SH-SY5Y (cell line): ENCODE data around the gene IQCE.

ENCODE experiments used
- GATA2 ChIP-seq: IDR thresholded peaks from 2 replicates; pipeline ENCODE4 v1.6.1; 2011; ENCODE audit warnings: mild to moderate bottlenecking, low read depth, low read length
- GATA3 ChIP-seq: IDR thresholded peaks from 2 replicates; pipeline ENCODE4 v1.6.1; 2011; ENCODE audit warnings: low read depth, mild to moderate bottlenecking, low read length, moderate library complexity

IQCE gene

DNA sequence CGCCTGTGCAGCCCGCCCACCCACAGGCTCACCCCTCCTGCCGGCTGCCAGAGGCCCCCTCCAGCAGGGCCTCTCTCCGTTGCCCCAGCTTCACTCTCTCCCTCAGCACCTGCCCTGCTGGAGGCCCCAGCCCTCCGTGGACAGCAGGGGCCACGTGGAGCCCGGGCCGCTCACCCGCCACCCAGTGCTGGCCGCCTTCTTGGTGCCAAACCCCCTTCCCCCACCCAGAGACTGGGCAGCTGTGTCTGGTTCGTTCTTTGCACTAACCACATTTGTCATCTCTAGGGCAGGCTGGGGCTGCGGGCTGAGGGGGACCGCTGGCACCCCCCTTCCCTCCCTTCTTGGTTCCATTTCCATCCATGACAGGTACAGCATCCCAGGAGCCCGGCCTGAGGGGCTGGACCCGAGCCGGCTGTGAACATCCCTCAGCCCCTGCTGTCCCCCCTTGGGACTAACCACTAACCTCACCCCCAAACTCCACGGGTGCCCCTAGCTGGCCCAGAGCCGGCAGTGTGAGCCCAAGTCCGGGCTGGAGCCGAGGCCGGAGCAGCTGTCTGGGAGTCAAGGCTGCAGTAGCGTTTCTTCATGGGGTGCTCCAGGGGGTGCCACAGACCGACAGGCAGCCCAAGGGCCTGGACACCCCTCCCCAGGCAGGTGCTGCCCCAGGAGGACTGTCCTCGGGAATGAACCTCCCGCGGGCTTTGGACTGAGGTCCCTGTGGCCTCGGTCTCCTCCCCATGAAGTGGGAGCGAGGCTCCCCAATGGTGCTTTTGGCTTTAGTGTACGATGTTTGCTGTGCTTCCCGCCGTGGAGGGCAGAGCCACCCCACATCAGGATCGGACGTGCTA is 103.7 kb downstream of the IQCE start:
- TF ChIP-seq GATA2 (no peak), GATA3 (no peak)

DNA sequence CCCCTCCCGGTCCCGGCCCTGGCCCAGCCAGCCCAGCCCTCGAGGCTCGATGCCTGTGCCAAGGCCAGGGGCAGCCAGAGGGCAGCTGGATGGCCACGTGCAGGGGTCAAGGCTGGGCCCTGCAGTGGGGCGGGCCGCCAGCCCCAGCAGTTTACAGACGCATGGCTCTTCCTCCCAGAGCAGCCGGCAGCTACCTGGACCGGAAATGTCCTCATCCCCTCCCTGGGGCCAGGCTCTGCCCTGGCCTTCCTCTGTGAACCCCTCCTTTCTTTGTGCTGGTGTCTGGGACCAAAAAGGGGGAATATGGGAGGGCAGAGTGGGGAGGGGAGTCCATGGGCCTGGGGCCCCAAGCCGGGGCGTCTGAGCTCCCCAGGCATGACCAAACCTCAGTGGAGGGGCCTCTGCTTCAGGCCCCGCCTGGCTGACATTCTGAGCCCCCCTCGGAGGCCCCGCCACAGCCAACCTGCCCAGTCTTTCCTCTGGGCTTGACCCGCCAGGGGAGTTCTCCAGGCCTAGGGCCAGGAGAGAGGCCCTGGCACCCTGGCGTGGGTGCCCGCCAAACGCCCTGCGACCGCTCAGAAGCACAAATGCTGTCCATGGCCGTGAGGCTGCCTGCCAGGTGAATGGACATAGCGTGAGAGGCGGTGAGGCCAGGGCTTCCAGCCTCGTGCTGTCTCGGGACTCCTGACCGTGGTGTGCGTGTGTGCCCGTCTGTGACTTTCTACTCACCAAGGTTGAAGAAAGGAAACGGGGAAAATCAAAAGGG is 104.5 kb downstream of the IQCE start:
- TF ChIP-seq GATA2 (no peak), GATA3 (no peak)

- TF ChIP-seq GATA2 (no peak), GATA3 (no peak)
Measured at GRCh38 chr7:2663960-2664359, 105.2 kb downstream of the IQCE start.
